ENCODE results near the gene MICAL3.
A peak's percentile ranks its signal among the peaks of the same experiment; 100 is the strongest.
"Not testable (repeated sequence)": the region's sequence is repeated elsewhere in the genome, so short reads cannot be mapped to it uniquely, and the experiment has no call there.

Gene MICAL3

GRCh38 chr22:17769013-17769715 is 255.2 kb downstream of the MICAL3 start:
- TF ChIP-seq CTCF (IDR thresholded peaks at IDR 0.05; ENCODE audit: low read length, missing control alignments), result no peak
- no peak for DNase-seq (ENCODE audit: low read depth)
- H3K4me3 ChIP-seq (replicated peaks; ENCODE audit: low read depth, low read length), result no peak overlapping the region

GRCh38 chr22:17767233-17768065 is 256.9 kb downstream of the MICAL3 start:
- TF ChIP-seq CTCF (IDR thresholded peaks at IDR 0.05; ENCODE audit: low read length, missing control alignments), result no peak
- DNase-seq (ENCODE audit: low read depth), result no peak
- H3K4me3 ChIP-seq (replicated peaks; ENCODE audit: low read depth, low read length), result no peak overlapping the region

GRCh38 chr22:17764852-17765251 is 259.5 kb downstream of the MICAL3 start:
- H3K4me3 ChIP-seq (replicated peaks; ENCODE audit: low read depth, low read length); DNase-seq (ENCODE audit: low read depth): not testable (repeated sequence)

- no peak for TF ChIP-seq CTCF (IDR thresholded peaks at IDR 0.05; ENCODE audit: low read length, missing control alignments)
- no peak overlapping the region for H3K4me3 ChIP-seq (replicated peaks; ENCODE audit: low read depth, low read length)
- DNase-seq (ENCODE audit: low read depth), result no peak
Observed at GRCh38 chr22:17764036-17764435, 260.3 kb downstream of the MICAL3 start.

- DNase-seq (ENCODE audit: low read depth); H3K4me3 ChIP-seq (replicated peaks; ENCODE audit: low read depth, low read length): not testable (repeated sequence)
Observed at GRCh38 chr22:17763442-17763841, 260.9 kb downstream of the MICAL3 start.

GRCh38 chr22:17761138-17761488 is 263.2 kb downstream of the MICAL3 start:
- no peak overlapping the region for H3K4me3 ChIP-seq (replicated peaks; ENCODE audit: low read depth, low read length)

GRCh38 chr22:17754233-17754925 is 270.0 kb downstream of the MICAL3 start:
- H3K4me3 ChIP-seq (replicated peaks; ENCODE audit: low read depth, low read length), result no peak overlapping the region
- peak; percentile 18 for TF ChIP-seq CTCF (IDR thresholded peaks at IDR 0.05; ENCODE audit: low read length, missing control alignments)
- DNase-seq (ENCODE audit: low read depth), result no peak

More at GRCh38 chr22:17761138-17761488, 263.2 kb downstream of the MICAL3 start:
- TF ChIP-seq CTCF (IDR thresholded peaks at IDR 0.05; ENCODE audit: low read length, missing control alignments), result no peak
- DNase-seq (ENCODE audit: low read depth), result no peak

Measured in fibroblast of pulmonary artery (primary cell).